PC-9 (cell line): ENCODE results near the gene PLXNA1. TPM values are rescaled to one million over a fixed set of nuclear protein-coding genes. Genes with fewer than 3 reads are reported as not detected.

Source experiments
- BruUV-seq: library from RNA; stranded (reverse); fragments of 400-500 nt; replicated peaks from 2 replicates; lab custom pipeline; 2021; lab: Mats Ljungman, UMichigan
- CTCF ChIA-PET: fragments of 300-600 bp; sonication (Branson Sonifier 250); formaldehyde crosslinking; loops from one replicate; lab custom pipeline; 2022; ENCODE audit warnings: antibody characterized with exemption; lab: Charles Lee
- POLR2A ChIA-PET: fragments of 300-600 bp; sonication (Branson Sonifier 250); formaldehyde crosslinking; loops from one replicate; lab custom pipeline; 2022; ENCODE audit warnings: antibody characterized with exemption; ENCODE audit not compliant: unreplicated experiment; lab: Charles Lee
- DNase-seq, 2 experiments: peaks; one replicate each; pipeline versions ENCODE4 v3.0.0 to v3.0.0-alpha.2; 2015 to 2022; ENCODE audit warnings: mixed read lengths in 1 of 2
- H2AFZ ChIP-seq: fragments of 200-600 bp; sonication (generic); 2 replicates; pipeline ENCODE4 v1.8.1; 2017; ENCODE audit warnings: antibody characterized with exemption
- H3F3A ChIP-seq: fragments of 200-600 bp; sonication (generic); 2 replicates; pipeline ENCODE4 v1.8.1; 2017; ENCODE audit warnings: antibody characterized with exemption, mild to moderate bottlenecking, low read depth; ENCODE audit not compliant: insufficient read depth
- H3K27ac ChIP-seq: fragments of 200-600 bp; sonication (generic); 2 replicates; pipeline ENCODE4 v1.6.1; 2016; ENCODE audit warnings: mixed run types
- H3K27me3 ChIP-seq: fragments of 200-600 bp; sonication (generic); 2 replicates; pipeline ENCODE4 v1.6.1; 2016; ENCODE audit warnings: low read depth, mixed run types; ENCODE audit not compliant: insufficient read depth
- H3K36me3 ChIP-seq: fragments of 200-600 bp; sonication (generic); 2 replicates; pipeline ENCODE4 v1.6.1; 2016; ENCODE audit warnings: low read depth, mixed run types
- H3K4me1 ChIP-seq: fragments of 200-600 bp; sonication (generic); replicated peaks from 2 replicates; pipeline ENCODE4 v1.6.1; 2016; ENCODE audit warnings: mixed run types; ENCODE audit not compliant: insufficient read depth
- H3K4me2 ChIP-seq: fragments of 200-600 bp; sonication (generic); 2 replicates; pipeline ENCODE4 v1.6.1; 2017; ENCODE audit warnings: mixed run types
- H3K4me3 ChIP-seq: fragments of 200-600 bp; sonication (generic); 2 replicates; pipeline ENCODE4 v1.6.1; 2016; ENCODE audit warnings: mixed run types
- H3K79me2 ChIP-seq: fragments of 200-600 bp; sonication (generic); 2 replicates; pipeline ENCODE4 v1.6.1; 2017; ENCODE audit warnings: low read depth, mixed run types
- H3K9me2 ChIP-seq: fragments of 200-600 bp; sonication (generic); 2 replicates; pipeline ENCODE4 v1.8.1; 2017; ENCODE audit warnings: mild to moderate bottlenecking; ENCODE audit not compliant: insufficient read depth
- H3K9me3 ChIP-seq: fragments of 200-600 bp; sonication (generic); 2 replicates; pipeline ENCODE4 v1.8.1; 2016; ENCODE audit warnings: low read depth; ENCODE audit not compliant: insufficient read depth
- H4K20me1 ChIP-seq: fragments of 200-600 bp; sonication (generic); 2 replicates; pipeline ENCODE4 v1.8.1; 2017; ENCODE audit not compliant: insufficient read depth
- EZH2 ChIP-seq: fragments of 200-600 bp; sonication (generic); IDR thresholded peaks from 2 replicates; pipeline ENCODE4 v1.8.0; 2017; ENCODE audit warnings: antibody characterized with exemption, low read depth
- intact Hi-C: fragments of 100-400 bp; cut with micrococcal nuclease; formaldehyde crosslinking; loops from one replicate; pipeline ENCODE4 v1.10.0; 2022; ENCODE audit not compliant: unreplicated experiment
- total RNA-seq: library from RNA; stranded (reverse); gene quantifications from 2 replicates; pipeline ENCODE4 v1.2.3, GENCODE V29; 2021
- TF ChIP-seq, protein P1 (sequence below): fragments of 200-600 bp; sonication (generic); conservative IDR thresholded peaks from 2 replicates; pipeline ENCODE4 v1.6.1; 2017; ENCODE audit warnings: mixed run types, antibody characterized with exemption, mild to moderate bottlenecking, moderate library complexity

Gene PLXNA1
- total RNA-seq, 1 experiment from 2014 or later = 88.2 TPM

- no peak for TF ChIP-seq EZH2
- TF ChIP-seq, protein P1, sequence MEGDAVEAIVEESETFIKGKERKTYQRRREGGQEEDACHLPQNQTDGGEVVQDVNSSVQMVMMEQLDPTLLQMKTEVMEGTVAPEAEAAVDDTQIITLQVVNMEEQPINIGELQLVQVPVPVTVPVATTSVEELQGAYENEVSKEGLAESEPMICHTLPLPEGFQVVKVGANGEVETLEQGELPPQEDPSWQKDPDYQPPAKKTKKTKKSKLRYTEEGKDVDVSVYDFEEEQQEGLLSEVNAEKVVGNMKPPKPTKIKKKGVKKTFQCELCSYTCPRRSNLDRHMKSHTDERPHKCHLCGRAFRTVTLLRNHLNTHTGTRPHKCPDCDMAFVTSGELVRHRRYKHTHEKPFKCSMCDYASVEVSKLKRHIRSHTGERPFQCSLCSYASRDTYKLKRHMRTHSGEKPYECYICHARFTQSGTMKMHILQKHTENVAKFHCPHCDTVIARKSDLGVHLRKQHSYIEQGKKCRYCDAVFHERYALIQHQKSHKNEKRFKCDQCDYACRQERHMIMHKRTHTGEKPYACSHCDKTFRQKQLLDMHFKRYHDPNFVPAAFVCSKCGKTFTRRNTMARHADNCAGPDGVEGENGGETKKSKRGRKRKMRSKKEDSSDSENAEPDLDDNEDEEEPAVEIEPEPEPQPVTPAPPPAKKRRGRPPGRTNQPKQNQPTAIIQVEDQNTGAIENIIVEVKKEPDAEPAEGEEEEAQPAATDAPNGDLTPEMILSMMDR = no peak
- POLR2A ChIA-PET = no interaction called here
- intact Hi-C loops = no loop called here
Observed at GRCh38 chr3:126945171-126945721, 37.7 kb upstream of the PLXNA1 start.

DNA sequence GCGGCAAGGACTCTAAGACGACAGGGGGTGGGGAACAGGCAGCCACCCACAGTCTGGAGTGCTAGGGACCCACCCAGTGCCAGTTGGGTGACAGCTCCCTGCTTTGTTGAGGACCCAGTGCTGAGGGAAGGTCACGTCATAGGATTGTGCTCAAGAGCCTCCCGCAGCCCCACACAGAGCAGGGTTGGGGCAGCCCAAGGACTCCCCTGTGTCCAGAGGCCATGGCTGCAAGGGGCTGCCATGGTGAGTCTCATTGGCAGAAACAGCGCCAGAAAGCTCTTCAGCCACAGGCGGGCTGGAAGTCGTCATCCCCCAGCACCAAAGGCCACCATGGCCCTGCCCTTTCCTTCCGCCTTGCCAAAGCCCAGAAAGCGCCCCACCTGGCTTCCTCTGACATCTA is 37.0 kb upstream of the PLXNA1 start:
- no peaks in the 10 kb centered on the region for H3F3A ChIP-seq
- no peaks in the 10 kb centered on the region for H3K9me3 ChIP-seq
- no peak overlapping the region for H3K4me3 ChIP-seq
- H3K36me3 ChIP-seq = no peaks in the 10 kb centered on the region
- H3K79me2 ChIP-seq = no peaks in the 10 kb centered on the region
- H3K27ac ChIP-seq = no peak overlapping the region
- intact Hi-C loops = no loop called here
- no peaks in the 10 kb centered on the region for H3K27me3 ChIP-seq
- H3K4me1 ChIP-seq = no peaks in the 10 kb centered on the region
- ChIA-PET POLR2A (no interaction called here), CTCF (no interaction called here)
- H3K9me2 ChIP-seq = no peaks in the 10 kb centered on the region
- BruUV-seq = no TSS peak
- no peak overlapping the region for H2AFZ ChIP-seq
- no peaks in the 10 kb centered on the region for H4K20me1 ChIP-seq
- TF ChIP-seq EZH2 = no peak
- TF ChIP-seq, protein P1 = no peak
- no peak for DNase-seq
- H3K4me2 ChIP-seq = no peak overlapping the region

More at GRCh38 chr3:126945171-126945721, 37.7 kb upstream of the PLXNA1 start:
- no peak for DNase-seq
- Histone ChIP-seq H3K79me2 (no peaks in the 10 kb centered on the region), H3K9me3 (no peaks in the 10 kb centered on the region), H3K4me3 (no peak overlapping the region), H3F3A (no peaks in the 10 kb centered on the region), H4K20me1 (no peaks in the 10 kb centered on the region; the same call in 1 of the 2 replicates), H3K4me2 (no peak overlapping the region), H3K36me3 (no peaks in the 10 kb centered on the region), H3K27ac (no peak overlapping the region), H3K27me3 (no peaks in the 10 kb centered on the region), H2AFZ (no peak overlapping the region), H3K4me1 (no peaks in the 10 kb centered on the region), H3K9me2 (no peaks in the 10 kb centered on the region)
- BruUV-seq = no TSS peak
- CTCF ChIA-PET = no interaction called here

DNA sequence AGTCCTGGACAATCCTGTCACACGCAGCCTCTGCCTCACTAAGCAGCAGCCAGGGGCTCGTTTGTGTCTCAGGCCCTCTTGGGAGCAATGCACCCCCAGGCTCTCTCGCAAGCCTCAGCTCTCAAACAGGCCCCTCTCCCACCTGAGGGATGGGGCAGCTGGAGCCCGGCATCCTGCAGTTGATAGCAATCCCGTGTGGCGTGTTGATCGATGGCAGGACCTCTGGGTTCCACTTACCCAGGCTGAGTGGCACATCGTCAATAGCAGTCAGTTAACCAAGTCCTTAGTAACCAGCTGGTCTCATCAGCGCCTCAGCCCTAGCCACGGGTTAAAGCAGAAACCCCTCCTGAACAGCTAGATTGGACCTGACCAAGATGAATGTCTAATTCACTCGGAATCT is 36.5 kb upstream of the PLXNA1 start:
- Histone ChIP-seq H3F3A (no peaks in the 10 kb centered on the region), H4K20me1 (no peaks in the 10 kb centered on the region), H3K9me3 (no peaks in the 10 kb centered on the region), H3K4me3 (no peak overlapping the region), H3K4me2 (no peak overlapping the region), H2AFZ (no peak overlapping the region), H3K4me1 (no peaks in the 10 kb centered on the region), H3K27me3 (no peaks in the 10 kb centered on the region), H3K79me2 (no peaks in the 10 kb centered on the region), H3K27ac (no peak overlapping the region), H3K9me2 (no peaks in the 10 kb centered on the region), H3K36me3 (no peaks in the 10 kb centered on the region)
- ChIA-PET POLR2A (no interaction called here), CTCF (no interaction called here)
- DNase-seq = no peak
- intact Hi-C loops = no loop called here
- BruUV-seq = no TSS peak
- no peak for TF ChIP-seq EZH2
- TF ChIP-seq, protein P1 = no peak
